WTC11 (cell line): Measurements from ENCODE around the gene UNCX. TPM values are rescaled to one million over a fixed set of nuclear protein-coding genes. Genes with fewer than 3 reads are reported as not detected.

Experiments used
- ATAC-seq: fragments of 200-7000 bp; cut with Tn5 transposase; 2 replicates; pipeline ENCODE4 v1.10.0; 2021; ENCODE audit warnings: mild to moderate bottlenecking, moderate library complexity
- CTCF ChIA-PET: fragments of 300-600 bp; sonication (Branson Sonifier 250); formaldehyde crosslinking; loops from one replicate; lab custom pipeline; 2021; ENCODE audit warnings: antibody characterized with exemption; lab: Charles Lee
- POLR2A ChIA-PET: fragments of 350-600 bp; sonication (Branson Sonifier 250); formaldehyde crosslinking; loops from one replicate; lab custom pipeline; 2021; ENCODE audit warnings: antibody characterized with exemption; lab: Charles Lee
- DNase-seq: peaks from one replicate; pipeline ENCODE4 v3.0.0; 2021; ENCODE audit warnings: low spot score
- H3K27ac Mint-ChIP-seq: 2 replicates; pipeline ENCODE4 v1.8.0; 2021; ENCODE audit warnings: mixed read lengths
- H3K27me3 Mint-ChIP-seq: 2 replicates; pipeline ENCODE4 v1.8.0; 2021; ENCODE audit warnings: low read depth, mild to moderate bottlenecking, moderate library complexity, mixed read lengths
- H3K36me3 Mint-ChIP-seq: 2 replicates; pipeline ENCODE4 v1.8.0; 2021; ENCODE audit warnings: mixed read lengths
- H3K4me1 Mint-ChIP-seq: 2 replicates; pipeline ENCODE4 v1.8.0; 2022; ENCODE audit warnings: mixed read lengths
- H3K4me3 Mint-ChIP-seq: 2 replicates; pipeline ENCODE4 v1.8.0; 2021; ENCODE audit warnings: mild to moderate bottlenecking, moderate library complexity, mixed read lengths
- H3K9me3 Mint-ChIP-seq: 2 replicates; pipeline ENCODE4 v1.8.0; 2021; ENCODE audit warnings: mixed read lengths
- CREM ChIP-seq: sonication (generic); formaldehyde crosslinking; IDR thresholded peaks from 2 replicates; pipeline ENCODE4 v1.8.1; 2022; ENCODE audit warnings: mild to moderate bottlenecking, missing genetic modification reagents, moderate library complexity
- GTF2I ChIP-seq: fragments of 250-450 bp; sonication (Bioruptor Pico); conservative IDR thresholded peaks from 2 replicates; pipeline ENCODE4 v1.4.0; 2021; ENCODE audit warnings: mild to moderate bottlenecking
- PRRX2 ChIP-seq: fragments of 250-450 bp; sonication (Bioruptor Pico); IDR thresholded peaks from 2 replicates; pipeline ENCODE4 v1.8.0; 2021; ENCODE audit warnings: mild to moderate bottlenecking
- SP1 ChIP-seq: sonication (generic); formaldehyde crosslinking; conservative IDR thresholded peaks from 2 replicates; pipeline ENCODE4 v1.8.1; 2022; ENCODE audit warnings: missing genetic modification reagents
- TP53 ChIP-seq: sonication (generic); formaldehyde crosslinking; IDR thresholded peaks from 2 replicates; pipeline ENCODE4 v1.8.1; 2023; ENCODE audit warnings: mild to moderate bottlenecking, missing genetic modification reagents
- ZNF423 ChIP-seq: fragments of 250-450 bp; sonication (Bioruptor Pico); IDR thresholded peaks from 2 replicates; pipeline ENCODE4 v2.1.2; 2022; ENCODE audit warnings: mild to moderate bottlenecking, moderate library complexity
- total RNA-seq: library from RNA; stranded (reverse); gene quantifications from 3 replicates; pipeline ENCODE4 v1.2.3, GENCODE V29; 2021
- TF ChIP-seq, protein P1 (sequence below): sonication (generic); formaldehyde crosslinking; IDR thresholded peaks from 2 replicates; pipeline ENCODE4 v1.8.1; 2023; ENCODE audit warnings: mild to moderate bottlenecking, missing genetic modification reagents, borderline replicate concordance
- TF ChIP-seq, protein P2 (sequence below): fragments of 250-450 bp; sonication (Bioruptor Pico); conservative IDR thresholded peaks from 2 replicates; pipeline ENCODE4 v1.9.0; 2021; ENCODE audit warnings: mild to moderate bottlenecking
- TF ChIP-seq, protein P3 (sequence below): sonication (generic); formaldehyde crosslinking; IDR thresholded peaks from 2 replicates; pipeline ENCODE4 v1.8.0; 2022; ENCODE audit warnings: mild to moderate bottlenecking, missing genetic modification reagents
- TF ChIP-seq, protein P4 (sequence below): fragments of 250-450 bp; sonication (Bioruptor Pico); IDR thresholded peaks from 2 replicates; pipeline ENCODE4 v2.1.2; 2022; ENCODE audit warnings: mild to moderate bottlenecking, moderate library complexity
- TF ChIP-seq, protein P5 (sequence below): sonication (generic); formaldehyde crosslinking; IDR thresholded peaks from 2 replicates; pipeline ENCODE4 v1.8.1; 2023; ENCODE audit warnings: mild to moderate bottlenecking, missing genetic modification reagents, moderate library complexity
- TF ChIP-seq, protein P6 (sequence below): sonication (generic); formaldehyde crosslinking; IDR thresholded peaks from 2 replicates; pipeline ENCODE4 v1.8.1; 2023; ENCODE audit warnings: mild to moderate bottlenecking, missing genetic modification reagents

Gene UNCX
- total RNA-seq, 1 experiment from 2014 or later, result not detected

DNA sequence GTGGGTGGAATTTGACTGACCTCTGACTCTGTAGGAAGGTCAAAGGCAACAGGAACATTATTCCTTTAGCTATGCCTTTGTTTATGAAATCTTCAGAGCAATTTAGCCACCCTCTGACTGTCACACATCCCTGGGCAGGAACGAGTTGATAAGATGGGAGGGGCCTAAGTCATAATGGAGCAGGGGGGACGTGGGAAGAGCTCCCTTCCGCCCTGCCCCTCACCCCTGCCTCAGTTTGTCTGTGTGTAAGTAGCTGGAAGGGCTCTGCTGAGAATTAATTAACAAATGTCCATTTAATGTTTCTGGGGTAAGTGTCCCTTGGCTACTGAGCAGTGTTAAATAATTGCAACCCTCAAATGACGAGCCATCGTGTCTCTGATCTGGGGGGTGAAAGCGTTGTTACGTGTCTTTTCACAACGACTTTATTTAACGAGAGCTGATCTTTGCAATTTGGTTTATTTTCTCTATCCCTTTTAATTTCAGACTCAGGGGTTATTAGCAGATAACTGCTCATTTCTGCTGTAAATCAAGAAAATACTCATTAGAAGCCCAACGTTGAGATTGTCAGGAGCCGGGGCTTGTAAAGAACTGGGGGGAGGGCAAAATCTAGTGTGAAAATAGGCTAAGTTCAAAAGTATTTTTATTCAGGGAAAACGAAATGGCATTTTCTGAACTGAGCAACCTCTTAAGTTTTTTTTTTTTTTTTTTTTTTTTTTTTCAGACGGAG is 12.5 kb upstream of the UNCX start (continued):
- TF ChIP-seq, protein P1, sequence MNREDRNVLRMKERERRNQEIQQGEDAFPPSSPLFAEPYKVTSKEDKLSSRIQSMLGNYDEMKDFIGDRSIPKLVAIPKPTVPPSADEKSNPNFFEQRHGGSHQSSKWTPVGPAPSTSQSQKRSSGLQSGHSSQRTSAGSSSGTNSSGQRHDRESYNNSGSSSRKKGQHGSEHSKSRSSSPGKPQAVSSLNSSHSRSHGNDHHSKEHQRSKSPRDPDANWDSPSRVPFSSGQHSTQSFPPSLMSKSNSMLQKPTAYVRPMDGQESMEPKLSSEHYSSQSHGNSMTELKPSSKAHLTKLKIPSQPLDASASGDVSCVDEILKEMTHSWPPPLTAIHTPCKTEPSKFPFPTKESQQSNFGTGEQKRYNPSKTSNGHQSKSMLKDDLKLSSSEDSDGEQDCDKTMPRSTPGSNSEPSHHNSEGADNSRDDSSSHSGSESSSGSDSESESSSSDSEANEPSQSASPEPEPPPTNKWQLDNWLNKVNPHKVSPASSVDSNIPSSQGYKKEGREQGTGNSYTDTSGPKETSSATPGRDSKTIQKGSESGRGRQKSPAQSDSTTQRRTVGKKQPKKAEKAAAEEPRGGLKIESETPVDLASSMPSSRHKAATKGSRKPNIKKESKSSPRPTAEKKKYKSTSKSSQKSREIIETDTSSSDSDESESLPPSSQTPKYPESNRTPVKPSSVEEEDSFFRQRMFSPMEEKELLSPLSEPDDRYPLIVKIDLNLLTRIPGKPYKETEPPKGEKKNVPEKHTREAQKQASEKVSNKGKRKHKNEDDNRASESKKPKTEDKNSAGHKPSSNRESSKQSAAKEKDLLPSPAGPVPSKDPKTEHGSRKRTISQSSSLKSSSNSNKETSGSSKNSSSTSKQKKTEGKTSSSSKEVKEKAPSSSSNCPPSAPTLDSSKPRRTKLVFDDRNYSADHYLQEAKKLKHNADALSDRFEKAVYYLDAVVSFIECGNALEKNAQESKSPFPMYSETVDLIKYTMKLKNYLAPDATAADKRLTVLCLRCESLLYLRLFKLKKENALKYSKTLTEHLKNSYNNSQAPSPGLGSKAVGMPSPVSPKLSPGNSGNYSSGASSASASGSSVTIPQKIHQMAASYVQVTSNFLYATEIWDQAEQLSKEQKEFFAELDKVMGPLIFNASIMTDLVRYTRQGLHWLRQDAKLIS, result no peak
- TF ChIP-seq, protein P2, sequence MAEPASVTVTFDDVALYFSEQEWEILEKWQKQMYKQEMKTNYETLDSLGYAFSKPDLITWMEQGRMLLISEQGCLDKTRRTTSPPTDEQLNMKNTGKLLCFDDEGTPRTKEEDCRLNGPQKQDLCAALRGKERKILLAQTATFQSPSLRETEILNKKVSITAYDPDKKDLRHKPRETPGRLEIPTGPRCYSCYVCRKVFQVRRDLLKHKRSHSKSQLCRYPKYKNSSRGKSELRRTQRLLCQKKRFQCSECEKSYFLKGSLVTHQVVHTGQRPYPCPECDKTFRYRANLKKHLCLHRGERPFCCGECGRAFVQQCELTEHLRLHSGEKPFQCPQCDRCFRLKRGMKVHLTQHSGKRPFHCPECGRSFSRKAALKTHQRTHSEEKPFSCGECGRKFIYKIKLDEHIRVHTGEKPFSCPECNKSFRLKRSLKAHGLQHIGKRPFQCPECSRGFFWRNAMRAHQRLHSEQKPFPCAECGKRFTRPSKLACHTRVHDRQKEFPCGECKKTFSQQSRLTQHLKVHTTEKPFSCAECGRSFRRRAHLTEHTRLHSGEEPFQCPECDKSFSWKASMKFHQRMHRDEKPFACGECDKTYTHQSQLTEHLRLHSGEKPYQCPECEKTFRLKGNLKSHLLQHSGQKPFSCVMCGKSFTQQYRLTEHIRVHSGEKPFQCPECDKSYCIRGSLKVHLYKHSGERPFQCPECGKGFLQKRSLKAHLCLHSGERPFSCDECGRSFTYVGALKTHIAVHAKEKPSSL (CRISPR knock-in tag), result no peak
- TF ChIP-seq TP53 (CRISPR knock-in tag) (no peak), CREM (no peak), SP1 (CRISPR knock-in tag) (no peak)

DNA sequence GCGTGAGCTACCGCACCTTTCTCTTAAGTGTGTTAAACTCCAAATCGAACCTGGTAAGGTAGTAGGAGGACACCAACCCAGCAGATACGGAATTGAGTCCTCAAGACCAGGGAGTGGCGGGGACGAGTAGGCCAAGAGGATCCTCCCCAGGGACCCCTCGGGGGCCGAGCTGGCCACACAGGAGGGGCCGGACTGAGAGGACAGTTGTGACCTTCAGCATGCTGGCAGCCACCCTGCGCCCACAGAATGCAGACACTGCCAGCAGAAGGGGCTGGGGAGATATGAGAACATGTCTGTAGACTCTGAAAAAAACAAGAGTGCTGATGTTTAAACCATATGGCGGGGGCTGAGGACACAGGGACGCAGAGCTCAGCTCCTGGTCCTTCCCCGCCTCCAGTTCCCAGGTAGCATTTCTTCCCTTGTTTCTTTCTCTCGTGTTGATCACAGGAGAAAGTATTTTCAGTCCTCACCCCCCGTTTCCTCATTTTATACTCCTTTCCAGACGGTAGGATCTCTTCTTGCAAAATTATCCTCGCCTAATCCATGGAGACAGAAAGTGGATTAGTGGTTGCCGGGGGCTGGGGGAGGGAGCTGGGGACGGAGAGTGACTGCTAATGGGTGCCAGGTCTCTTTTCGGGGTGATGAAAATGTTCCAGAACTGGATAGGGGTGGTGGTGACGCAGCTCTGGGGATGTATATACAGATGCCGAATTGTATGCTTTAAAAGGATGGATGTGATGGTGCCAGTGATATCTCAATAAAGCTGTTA is 11.5 kb upstream of the UNCX start:
- POLR2A ChIA-PET, result no interaction called here
- no peak overlapping the region for H3K27ac Mint-ChIP-seq
- no peak overlapping the region for H3K4me3 Mint-ChIP-seq
- DNase-seq (no peak), ATAC-seq (no peak)
- peaks cover 77% of the 10 kb centered on the region for H3K27me3 Mint-ChIP-seq
- CTCF ChIA-PET, result interaction anchor here (0.6 to 3.1 kb wide), 9 partner anchors 27 to 228 kb away, joined by 3 to 16 read pairs (median 5); no protein-coding TSS in a partner anchor
- H3K9me3 Mint-ChIP-seq, result no peaks in the 10 kb centered on the region
- H3K36me3 Mint-ChIP-seq, result no peaks in the 10 kb centered on the region
- TF ChIP-seq, protein P3, sequence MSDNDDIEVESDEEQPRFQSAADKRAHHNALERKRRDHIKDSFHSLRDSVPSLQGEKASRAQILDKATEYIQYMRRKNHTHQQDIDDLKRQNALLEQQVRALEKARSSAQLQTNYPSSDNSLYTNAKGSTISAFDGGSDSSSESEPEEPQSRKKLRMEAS, result no peak
- TF ChIP-seq PRRX2 (CRISPR knock-in tag) (no peak), GTF2I (CRISPR knock-in tag) (no peak), ZNF423 (CRISPR knock-in tag) (no peak)
- TF ChIP-seq, protein P4, sequence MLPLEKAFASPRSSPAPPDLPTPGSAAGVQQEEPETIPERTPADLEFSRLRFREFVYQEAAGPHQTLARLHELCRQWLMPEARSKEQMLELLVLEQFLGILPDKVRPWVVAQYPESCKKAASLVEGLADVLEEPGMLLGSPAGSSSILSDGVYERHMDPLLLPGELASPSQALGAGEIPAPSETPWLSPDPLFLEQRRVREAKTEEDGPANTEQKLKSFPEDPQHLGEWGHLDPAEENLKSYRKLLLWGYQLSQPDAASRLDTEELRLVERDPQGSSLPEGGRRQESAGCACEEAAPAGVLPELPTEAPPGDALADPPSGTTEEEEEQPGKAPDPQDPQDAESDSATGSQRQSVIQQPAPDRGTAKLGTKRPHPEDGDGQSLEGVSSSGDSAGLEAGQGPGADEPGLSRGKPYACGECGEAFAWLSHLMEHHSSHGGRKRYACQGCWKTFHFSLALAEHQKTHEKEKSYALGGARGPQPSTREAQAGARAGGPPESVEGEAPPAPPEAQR (CRISPR knock-in tag), result no peak
- TF ChIP-seq, protein P5, sequence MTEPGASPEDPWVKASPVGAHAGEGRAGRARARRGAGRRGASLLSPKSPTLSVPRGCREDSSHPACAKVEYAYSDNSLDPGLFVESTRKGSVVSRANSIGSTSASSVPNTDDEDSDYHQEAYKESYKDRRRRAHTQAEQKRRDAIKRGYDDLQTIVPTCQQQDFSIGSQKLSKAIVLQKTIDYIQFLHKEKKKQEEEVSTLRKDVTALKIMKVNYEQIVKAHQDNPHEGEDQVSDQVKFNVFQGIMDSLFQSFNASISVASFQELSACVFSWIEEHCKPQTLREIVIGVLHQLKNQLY, result no peak
- TF ChIP-seq, protein P6, sequence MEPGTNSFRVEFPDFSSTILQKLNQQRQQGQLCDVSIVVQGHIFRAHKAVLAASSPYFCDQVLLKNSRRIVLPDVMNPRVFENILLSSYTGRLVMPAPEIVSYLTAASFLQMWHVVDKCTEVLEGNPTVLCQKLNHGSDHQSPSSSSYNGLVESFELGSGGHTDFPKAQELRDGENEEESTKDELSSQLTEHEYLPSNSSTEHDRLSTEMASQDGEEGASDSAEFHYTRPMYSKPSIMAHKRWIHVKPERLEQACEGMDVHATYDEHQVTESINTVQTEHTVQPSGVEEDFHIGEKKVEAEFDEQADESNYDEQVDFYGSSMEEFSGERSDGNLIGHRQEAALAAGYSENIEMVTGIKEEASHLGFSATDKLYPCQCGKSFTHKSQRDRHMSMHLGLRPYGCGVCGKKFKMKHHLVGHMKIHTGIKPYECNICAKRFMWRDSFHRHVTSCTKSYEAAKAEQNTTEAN (CRISPR knock-in tag), result no peak
- H3K4me1 Mint-ChIP-seq, result peaks cover 9% of the 10 kb centered on the region
